ENCODE results near the gene MYH9. TPM values are rescaled to one million over a fixed set of nuclear protein-coding genes. Genes with fewer than 3 reads are reported as not detected.

MYH9 gene
- total RNA-seq, 1 experiment from 2014 or later: 258 TPM

DNA sequence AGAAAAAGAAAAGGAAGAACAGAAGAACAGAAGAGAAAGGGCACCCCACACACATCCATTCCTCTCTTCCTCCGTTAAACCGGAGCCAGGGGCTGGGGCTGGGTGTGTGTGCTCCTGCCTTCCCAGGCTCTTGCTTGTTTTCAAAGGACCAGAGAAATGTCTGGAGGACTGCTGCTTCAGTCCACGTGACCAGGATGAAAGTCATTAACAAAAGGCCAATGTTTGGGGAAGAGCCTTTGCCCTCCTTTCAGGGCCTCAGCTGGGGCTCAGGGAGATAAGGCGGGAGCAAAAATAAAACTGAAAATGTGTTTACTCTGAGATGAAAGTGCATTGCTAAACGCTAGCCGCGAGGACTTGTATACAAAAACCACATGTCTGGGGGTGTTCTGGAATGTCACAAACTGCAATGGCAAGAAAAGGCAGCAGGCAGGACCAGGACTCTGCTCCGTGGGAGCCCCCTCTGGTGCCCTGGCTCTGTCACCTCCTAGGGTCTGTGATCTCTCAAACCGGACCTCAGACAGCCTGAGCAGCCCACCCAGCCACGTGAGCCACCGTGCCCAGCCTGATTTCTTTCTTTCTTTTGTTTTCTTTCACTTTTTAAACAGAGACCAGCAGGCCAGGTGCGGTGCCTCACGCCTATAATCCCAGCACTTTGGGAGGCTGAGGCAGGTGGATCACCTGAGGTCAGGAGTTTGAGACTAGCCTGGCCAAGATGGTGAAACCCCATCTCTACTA, 31.6 kb upstream of the MYH9 start:
- Histone ChIP-seq H3K9ac (ENCODE audit: low read length) (no peak overlapping the region), H3K27me3 (ENCODE audit: insufficient read depth, low read length) (no peaks in the 10 kb centered on the region), H3K79me2 (ENCODE audit: insufficient read depth, low read length) (no peaks in the 10 kb centered on the region), H3K36me3 (ENCODE audit: control insufficient read depth in 1 of 2, insufficient read depth in 2 of 2, low read length in 2 of 2) (no peaks in the 10 kb centered on the region), H3K4me3 (replicated peaks in 1 of 2; ENCODE audit: low read depth in 1 of 2, low read length in 2 of 2) (no peak overlapping the region), H3K4me2 (ENCODE audit: low read length) (no peak overlapping the region), H3K9me2 (ENCODE audit: insufficient read depth) (no peaks in the 10 kb centered on the region), H4K20me1 (ENCODE audit: insufficient read depth) (no peaks in the 10 kb centered on the region), H3K9me3 (ENCODE audit: control insufficient read depth in 1 of 2, insufficient read depth in 1 of 2, low read depth in 1 of 2, low read length in 2 of 2) (no peaks in the 10 kb centered on the region), H3K4me1 (ENCODE audit: control insufficient read depth in 1 of 2, insufficient read depth in 2 of 2, low read length in 2 of 2) (peaks cover 17 to 23% of the 10 kb centered on the region in 2 experiments; a peak in 3 of 4 replicates), H3K27ac (ENCODE audit: low read depth, low read length) (no peak overlapping the region), H2AFZ (ENCODE audit: low read depth, low read length, poor library complexity, severe bottlenecking) (no peak overlapping the region)
- no TSS peak for BruUV-seq (replicated peaks)
- CTCF ChIA-PET: no interaction called here
- ATAC-seq (no peak), DNase-seq (ENCODE audit: low read depth, low spot score) (no peak)
- intact Hi-C loops (cut with micrococcal nuclease): no loop called here
- TF ChIP-seq SP1 (IDR thresholded peaks at IDR 0.05; ENCODE audit: low read depth) (no peak), ZFX (IDR thresholded peaks at IDR 0.05) (no peak)
- RAD21 ChIA-PET (ENCODE audit: low non-redundant PET in 1 of 2, low total read pairs in 2 of 2, uncharacterized antibody in 2 of 2, unreplicated experiment in 2 of 2): no interaction called here
- POLR2A ChIA-PET: interaction anchor here (0.7 to 2.4 kb wide), 3 partner anchors 9 to 31 kb away, joined by 3 to 8 read pairs (median 5); partner anchors contain the start of gene MYH9

DNA sequence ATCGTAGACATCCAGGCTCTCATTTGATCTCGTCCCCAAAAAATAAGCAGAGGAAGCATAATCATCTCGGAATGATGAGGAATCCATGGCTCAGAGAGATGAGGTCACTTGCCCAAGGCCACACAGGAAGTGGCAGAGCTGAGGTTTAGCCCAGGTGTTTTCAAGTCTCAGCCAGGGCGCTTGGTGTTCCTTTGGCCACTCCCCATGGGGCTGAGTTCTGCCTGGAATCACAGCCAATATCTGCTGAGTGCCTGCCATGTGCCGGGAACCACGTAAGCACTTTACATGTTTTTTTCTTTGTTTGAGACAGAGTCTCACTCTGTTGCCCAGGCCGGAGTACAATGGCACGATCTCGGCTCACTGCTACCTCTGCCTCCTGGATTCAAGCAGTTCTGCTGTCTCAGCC, 29.5 kb upstream of the MYH9 start:
- H3K9me2 ChIP-seq (ENCODE audit: insufficient read depth): no peaks in the 10 kb centered on the region
- no peaks in the 10 kb centered on the region for H3K27me3 ChIP-seq (ENCODE audit: insufficient read depth, low read length)
- H3K4me1 ChIP-seq (ENCODE audit: control insufficient read depth in 1 of 2, insufficient read depth in 2 of 2, low read length in 2 of 2): peaks cover 20 to 32% of the 10 kb centered on the region in 2 experiments; a peak in 3 of 4 replicates
- CTCF ChIA-PET: no interaction called here
- peak; percentile 56 for ATAC-seq
- intact Hi-C loops (cut with micrococcal nuclease): no loop called here
- BruUV-seq (replicated peaks): no TSS peak
- H3K9ac ChIP-seq (ENCODE audit: low read length): peak overlapping the region; percentile 42; the same call in 1 of the 2 replicates
- no peak overlapping the region for H3K27ac ChIP-seq (ENCODE audit: low read depth, low read length)
- no peaks in the 10 kb centered on the region for H4K20me1 ChIP-seq (ENCODE audit: insufficient read depth)
- H3K4me3 ChIP-seq (replicated peaks in 1 of 2; ENCODE audit: low read depth in 1 of 2, low read length in 2 of 2): no peak overlapping the region
- peak overlapping the region; percentile 80 for H2AFZ ChIP-seq (ENCODE audit: low read depth, low read length, poor library complexity, severe bottlenecking)
- no peaks in the 10 kb centered on the region for H3K79me2 ChIP-seq (ENCODE audit: insufficient read depth, low read length)
- POLR2A ChIA-PET: no interaction called here
- DNase-seq (ENCODE audit: low read depth, low spot score): no peak
- RAD21 ChIA-PET (ENCODE audit: low non-redundant PET in 1 of 2, low total read pairs in 2 of 2, uncharacterized antibody in 2 of 2, unreplicated experiment in 2 of 2): no interaction called here
- H3K4me2 ChIP-seq (ENCODE audit: low read length): peak overlapping the region; percentile 39
- no peaks in the 10 kb centered on the region for H3K9me3 ChIP-seq (ENCODE audit: control insufficient read depth in 1 of 2, insufficient read depth in 1 of 2, low read depth in 1 of 2, low read length in 2 of 2)
- no peaks in the 10 kb centered on the region for H3K36me3 ChIP-seq (ENCODE audit: control insufficient read depth in 1 of 2, insufficient read depth in 2 of 2, low read length in 2 of 2)
- no peak for TF ChIP-seq YY1 (IDR thresholded peaks at IDR 0.05; ENCODE audit: extremely low read depth, insufficient replicate concordance, low read depth, low read length)
- TF ChIP-seq, protein P1, sequence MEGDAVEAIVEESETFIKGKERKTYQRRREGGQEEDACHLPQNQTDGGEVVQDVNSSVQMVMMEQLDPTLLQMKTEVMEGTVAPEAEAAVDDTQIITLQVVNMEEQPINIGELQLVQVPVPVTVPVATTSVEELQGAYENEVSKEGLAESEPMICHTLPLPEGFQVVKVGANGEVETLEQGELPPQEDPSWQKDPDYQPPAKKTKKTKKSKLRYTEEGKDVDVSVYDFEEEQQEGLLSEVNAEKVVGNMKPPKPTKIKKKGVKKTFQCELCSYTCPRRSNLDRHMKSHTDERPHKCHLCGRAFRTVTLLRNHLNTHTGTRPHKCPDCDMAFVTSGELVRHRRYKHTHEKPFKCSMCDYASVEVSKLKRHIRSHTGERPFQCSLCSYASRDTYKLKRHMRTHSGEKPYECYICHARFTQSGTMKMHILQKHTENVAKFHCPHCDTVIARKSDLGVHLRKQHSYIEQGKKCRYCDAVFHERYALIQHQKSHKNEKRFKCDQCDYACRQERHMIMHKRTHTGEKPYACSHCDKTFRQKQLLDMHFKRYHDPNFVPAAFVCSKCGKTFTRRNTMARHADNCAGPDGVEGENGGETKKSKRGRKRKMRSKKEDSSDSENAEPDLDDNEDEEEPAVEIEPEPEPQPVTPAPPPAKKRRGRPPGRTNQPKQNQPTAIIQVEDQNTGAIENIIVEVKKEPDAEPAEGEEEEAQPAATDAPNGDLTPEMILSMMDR (IDR thresholded peaks at IDR 0.05 in 2 of 3, conservative IDR thresholded peaks at IDR 0.05 in 1 of 3; ENCODE audit: borderline replicate concordance in 1 of 3, insufficient read depth in 1 of 3, low read depth in 2 of 3, low read length in 2 of 3): no peak
- no peak for TF ChIP-seq ZFX (IDR thresholded peaks at IDR 0.05)
- no peak for TF ChIP-seq POLR2A (IDR thresholded peaks at IDR 0.05; ENCODE audit: borderline replicate concordance, extremely low read depth, insufficient read depth, insufficient read length)
- no peak for TF ChIP-seq CEBPB (IDR thresholded peaks at IDR 0.05; ENCODE audit: low read depth)
- TF ChIP-seq, protein P2, sequence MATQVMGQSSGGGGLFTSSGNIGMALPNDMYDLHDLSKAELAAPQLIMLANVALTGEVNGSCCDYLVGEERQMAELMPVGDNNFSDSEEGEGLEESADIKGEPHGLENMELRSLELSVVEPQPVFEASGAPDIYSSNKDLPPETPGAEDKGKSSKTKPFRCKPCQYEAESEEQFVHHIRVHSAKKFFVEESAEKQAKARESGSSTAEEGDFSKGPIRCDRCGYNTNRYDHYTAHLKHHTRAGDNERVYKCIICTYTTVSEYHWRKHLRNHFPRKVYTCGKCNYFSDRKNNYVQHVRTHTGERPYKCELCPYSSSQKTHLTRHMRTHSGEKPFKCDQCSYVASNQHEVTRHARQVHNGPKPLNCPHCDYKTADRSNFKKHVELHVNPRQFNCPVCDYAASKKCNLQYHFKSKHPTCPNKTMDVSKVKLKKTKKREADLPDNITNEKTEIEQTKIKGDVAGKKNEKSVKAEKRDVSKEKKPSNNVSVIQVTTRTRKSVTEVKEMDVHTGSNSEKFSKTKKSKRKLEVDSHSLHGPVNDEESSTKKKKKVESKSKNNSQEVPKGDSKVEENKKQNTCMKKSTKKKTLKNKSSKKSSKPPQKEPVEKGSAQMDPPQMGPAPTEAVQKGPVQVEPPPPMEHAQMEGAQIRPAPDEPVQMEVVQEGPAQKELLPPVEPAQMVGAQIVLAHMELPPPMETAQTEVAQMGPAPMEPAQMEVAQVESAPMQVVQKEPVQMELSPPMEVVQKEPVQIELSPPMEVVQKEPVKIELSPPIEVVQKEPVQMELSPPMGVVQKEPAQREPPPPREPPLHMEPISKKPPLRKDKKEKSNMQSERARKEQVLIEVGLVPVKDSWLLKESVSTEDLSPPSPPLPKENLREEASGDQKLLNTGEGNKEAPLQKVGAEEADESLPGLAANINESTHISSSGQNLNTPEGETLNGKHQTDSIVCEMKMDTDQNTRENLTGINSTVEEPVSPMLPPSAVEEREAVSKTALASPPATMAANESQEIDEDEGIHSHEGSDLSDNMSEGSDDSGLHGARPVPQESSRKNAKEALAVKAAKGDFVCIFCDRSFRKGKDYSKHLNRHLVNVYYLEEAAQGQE (IDR thresholded peaks at IDR 0.05; ENCODE audit: low read depth): no peak
- no peak for TF ChIP-seq ZNF274 (IDR thresholded peaks at IDR 0.05; ENCODE audit: low read depth, low read length)
- no peak for TF ChIP-seq RAD21 (IDR thresholded peaks at IDR 0.05; ENCODE audit: low read depth)

All from HCT116 (cell line).